Stimulated activated CD8-positive, alpha-beta memory T cell treated with anti-CD3 and anti-CD28 coated beads, Interleukin-15, amount 100 ng/mL, for 48 hours (primary cell): ENCODE data around the gene NELFB.
A peak's percentile ranks its signal among the peaks of the same experiment; 100 is the strongest.

Experiments
- DNase-seq, 2 donors: peaks; one replicate each; pipeline ENCODE4 v3.0.0-alpha.2; 2020; ENCODE audit warnings: low read depth in 2 of 2

Gene NELFB

DNA sequence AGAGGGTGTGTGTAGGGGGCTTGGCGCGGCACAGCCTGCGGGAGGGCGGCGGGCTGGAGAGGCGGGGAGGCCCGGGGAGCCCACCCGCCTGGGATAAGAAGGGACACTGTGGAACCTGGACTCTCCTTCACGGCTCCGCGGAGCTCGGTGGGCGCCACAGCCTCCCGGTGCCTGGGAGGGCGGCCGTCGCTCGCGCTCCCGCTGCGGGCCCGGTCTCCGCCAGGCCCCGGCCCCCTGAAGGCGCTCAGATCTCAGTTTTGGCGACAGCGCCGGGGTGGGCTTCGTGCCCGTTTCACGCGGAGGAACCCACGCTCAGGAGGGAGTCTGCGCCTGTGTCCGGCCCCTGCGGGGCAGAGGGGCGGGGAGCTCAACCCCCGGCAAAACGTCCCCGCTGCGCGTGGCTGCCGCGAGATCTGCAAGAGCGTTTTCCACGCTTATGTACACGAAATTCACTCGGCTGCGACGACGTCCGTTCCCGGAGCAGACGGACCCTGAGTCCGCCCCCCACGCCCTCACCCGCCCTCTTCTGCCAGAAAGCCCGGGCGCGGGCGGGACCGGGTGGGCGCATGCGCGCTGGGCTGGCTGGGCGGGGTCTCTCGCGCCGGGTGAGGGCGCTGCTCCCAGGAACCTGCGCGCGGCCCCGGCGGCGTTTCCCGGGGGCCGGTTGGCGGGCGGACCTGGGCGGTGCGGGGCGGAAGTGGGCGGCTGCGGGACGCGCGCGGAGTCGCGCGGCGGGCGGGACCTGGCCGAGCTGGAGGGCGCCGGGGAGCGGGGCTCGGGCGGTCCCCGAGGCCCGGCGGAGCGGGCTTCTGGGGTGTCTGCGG lies at the start of gene NELFB:
TSS of gene NELFB (plus strand) at position 704 of the 824 bp plus-strand sequence.
- peak; percentile 91 to 94 for DNase-seq

DNA sequence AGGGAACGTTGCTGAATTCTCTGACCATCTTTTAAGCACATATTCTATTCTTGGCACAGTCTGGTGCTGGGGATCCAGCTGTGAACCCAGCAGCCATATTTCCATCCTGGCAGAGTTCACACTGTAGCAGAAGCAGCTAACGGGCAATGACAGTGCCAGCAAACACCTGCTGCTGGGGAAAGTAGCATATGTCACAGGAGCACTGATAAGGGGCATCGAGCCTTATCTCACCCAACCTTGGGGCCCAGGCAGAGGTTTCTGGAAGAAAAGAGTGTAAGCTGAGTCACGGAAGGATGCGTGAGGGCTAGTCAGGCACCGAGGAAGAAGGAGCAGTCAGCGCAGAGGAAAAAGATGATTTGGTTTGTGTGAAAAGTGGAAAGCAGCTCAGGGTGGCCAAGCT lies 48.5 kb upstream of the NELFB start:
- DNase-seq = no peak

GRCh38 chr9:137211532-137211931 lies 43.6 kb upstream of the NELFB start:
- no peak for DNase-seq

- DNase-seq = no peak
These were observed 42.6 kb upstream of the NELFB start for GRCh38 chr9:137212520-137212919.

- no peak for DNase-seq
These were observed 41.7 kb upstream of the NELFB start for GRCh38 chr9:137213160-137214060.

DNA sequence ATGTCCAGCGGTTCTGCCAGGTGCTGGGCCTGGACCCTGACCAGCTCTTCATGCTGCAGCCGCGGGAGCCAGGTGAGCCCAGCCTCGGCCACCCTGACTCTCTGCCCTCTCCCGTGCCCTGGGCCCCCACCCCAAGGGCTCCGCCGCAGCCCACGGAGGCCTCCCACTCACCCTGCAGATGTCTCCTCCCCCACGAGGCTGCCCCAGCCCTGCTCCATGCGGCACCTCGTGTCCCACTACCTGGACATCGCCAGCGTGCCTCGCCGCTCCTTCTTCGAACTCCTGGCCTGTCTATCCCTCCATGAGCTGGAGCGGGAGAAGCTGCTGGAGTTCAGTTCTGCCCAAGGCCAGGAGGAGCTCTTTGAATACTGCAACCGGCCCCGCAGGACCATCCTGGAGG lies 40.5 kb upstream of the NELFB start:
- DNase-seq = no peak

DNA sequence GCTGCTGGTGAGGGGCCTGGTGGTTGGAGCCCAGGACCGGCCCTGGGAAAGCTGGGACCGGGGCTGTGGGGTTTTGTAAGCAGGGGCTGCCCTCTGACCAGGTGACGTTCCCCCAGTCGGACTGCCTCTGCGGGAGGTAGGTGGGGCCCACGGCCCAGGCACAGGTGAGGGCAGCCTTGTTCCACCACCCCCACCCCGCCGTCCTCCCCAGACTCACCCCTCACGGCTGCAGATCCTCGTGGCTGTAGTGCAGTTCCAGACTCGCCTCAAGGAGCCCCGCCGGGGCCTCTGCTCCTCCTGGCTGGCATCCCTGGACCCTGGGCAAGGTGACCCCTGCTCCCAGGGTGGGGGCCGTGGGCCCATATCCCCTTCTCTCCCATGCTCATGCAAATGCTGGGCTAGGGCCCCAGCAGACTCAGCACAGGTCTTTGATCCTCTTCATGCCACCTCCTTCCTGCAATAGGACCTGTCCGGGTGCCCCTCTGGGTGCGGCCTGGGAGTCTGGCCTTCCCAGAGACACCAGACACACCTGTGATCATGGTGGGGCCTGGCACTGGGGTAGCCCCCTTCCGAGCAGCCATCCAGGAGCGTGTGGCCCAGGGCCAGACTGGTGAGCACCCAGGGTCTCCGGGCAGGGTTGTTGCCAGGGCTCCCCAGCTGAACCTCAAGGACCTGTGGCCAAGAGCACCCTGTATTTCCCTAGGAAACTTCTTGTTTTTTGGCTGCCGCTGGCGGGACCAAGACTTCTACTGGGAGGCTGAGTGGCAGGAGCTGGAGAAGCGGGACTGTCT lies 39.7 kb upstream of the NELFB start:
- DNase-seq = no peak

DNA sequence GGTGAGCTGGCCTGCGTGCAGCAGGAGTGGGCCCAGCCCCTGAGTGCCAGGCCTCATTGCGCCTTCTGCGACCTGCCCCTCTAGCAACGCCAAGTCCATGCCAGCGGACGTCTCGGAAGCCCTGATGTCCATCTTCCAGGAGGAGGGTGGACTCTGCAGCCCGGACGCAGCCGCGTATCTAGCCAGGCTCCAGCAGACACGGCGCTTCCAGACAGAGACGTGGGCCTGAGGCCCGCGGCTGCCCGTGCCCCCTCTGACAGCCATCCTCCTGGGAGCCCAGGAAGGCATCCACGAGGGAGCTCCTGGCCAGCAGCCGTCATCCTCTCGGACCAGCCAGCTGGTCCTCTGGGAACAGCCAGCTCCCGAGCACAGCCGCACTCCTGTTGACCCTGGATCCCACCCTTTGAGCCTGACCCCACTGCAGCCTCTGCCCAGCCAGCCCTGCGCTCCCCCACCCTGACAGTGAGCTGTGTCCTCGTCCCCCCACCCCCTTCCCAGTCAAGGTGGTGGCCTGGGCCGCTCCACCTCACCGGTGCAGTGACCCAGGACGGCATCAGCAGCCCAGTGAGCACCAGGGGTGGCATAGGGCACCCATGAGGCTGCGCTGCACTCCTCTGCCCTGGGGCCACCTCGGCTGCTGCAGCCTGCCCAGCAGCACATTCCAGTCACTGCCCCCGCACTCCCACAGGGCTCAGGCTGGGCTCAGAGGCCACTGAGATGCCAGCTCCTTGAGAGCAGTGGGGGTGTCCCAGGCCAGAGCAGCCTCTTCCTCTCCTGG lies 38.8 kb upstream of the NELFB start:
- DNase-seq = no peak

GRCh38 chr9:137217276-137218211 lies 37.6 kb upstream of the NELFB start:
- no peak for DNase-seq

DNA sequence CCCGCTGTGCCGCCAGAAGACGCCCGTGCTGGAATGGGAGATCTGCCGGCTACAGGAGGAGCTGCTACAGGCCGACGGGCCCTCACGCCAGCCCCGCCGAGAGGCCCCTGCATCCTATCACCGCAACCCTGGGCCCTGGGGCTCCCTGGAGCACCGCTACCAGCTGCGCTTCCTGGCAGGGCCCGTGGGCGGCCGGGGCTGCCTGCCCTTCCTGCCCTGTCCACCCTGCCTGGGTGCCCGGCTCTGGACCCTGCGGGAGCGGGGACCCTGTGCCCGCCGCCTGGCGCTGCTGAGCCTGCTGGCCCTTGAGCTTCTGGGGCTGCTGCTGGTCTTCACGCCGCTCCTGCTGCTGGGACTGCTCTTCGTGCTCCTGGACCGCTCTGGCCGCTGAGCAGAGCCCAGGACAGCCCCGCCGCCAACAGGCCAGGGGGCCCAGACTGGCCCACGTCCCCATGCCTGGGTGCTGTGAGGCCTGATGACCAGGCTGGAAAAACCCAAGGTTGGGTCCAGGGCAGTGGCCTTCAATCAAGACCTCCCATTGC lies 36.8 kb upstream of the NELFB start:
- no peak for DNase-seq

DNA sequence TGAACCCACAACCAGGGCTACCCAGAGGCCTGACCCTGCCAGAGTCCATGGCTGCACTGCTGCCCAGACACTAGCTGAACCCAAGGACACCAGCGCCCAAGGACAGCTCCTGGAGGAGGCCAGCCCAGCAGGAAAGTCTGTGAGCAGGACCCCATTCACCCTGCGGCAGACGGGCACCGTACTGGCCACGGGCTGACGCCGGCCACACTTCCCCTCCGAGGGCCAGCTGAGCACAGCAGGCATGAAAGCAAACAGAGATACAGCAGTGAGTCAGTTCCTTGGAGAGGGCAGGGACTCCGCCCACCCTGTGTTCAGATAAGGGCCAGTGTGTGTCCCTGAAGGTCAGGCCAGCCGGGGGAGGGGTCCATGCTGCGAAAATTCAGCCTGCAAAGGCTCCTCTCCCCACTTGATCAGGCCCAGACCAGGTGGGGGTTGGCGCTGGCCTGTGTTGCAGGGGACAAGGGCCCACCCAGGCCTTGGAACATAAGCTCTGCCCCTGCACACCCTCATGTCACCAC lies 36.3 kb upstream of the NELFB start:
- DNase-seq = no peak

GRCh38 chr9:137219757-137220316 lies 35.3 kb upstream of the NELFB start:
- no peak for DNase-seq

- DNase-seq = no peak
These were observed 34.6 kb upstream of the NELFB start for GRCh38 chr9:137220317-137221094.

DNA sequence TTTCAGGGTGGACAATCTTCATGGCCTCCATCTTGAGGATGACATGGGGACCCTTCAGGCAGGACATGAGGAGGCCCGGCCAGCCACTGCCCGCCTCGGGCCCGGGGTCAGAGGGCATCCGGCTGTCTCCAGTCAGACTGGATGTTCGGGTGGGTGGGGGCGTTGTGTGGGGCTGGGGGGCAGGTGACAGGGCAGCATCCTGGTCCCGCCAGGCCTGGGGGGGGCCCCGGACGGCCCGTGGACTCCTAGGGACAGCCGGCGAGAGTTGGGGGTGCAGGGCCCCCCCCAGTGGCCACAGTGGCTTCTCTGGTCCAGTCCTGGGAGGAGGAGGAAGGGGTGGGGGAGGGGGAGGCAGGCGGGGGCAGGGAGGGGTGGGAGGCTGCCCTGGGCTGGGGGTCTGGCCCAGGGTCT lies 34.0 kb upstream of the NELFB start:
- DNase-seq = no peak

DNA sequence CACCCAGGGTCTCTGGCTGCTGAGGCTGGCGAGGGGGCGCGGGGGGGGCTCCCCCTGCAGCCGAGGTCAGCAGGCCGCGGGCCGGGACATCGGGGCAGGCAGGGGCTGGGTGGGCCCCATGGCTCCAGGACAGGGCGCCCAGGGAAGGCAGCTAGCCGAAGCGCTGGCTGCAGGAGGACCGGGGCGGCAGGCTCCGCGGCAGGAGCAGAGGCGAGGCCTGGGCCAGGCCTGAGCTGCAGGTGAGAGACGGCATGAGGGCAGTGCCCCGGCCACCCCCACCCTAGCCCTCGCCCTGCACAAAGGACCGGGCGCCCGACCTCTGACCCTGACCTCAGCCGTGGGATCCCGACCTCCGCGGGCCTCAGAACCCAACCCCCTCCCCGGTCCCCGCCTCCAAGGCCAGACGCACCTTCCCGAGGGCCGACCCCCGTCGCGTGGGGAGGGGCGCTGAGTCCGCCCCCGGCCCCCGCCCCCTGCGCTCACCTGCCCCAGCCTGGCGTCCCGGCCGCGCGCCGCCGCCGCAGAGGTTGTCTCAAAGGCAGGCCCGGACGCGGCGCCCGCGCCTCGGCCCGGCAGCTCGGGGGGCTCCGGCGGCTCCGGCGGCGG lies 33.5 kb upstream of the NELFB start:
- DNase-seq = no peak

GRCh38 chr9:137222190-137223077 lies 32.7 kb upstream of the NELFB start, which contains the start of gene RNF208:
RNF208 (minus strand) TSS chr9:137222240; CDS start chr9:137221212, 1,028 bp downstream.
- DNase-seq = no peak
